GM12864 (cell line): ENCODE data around the gene C17orf100.

ENCODE experiments used
- DNase-seq: peaks from one replicate; pipeline ENCODE4 v3.0.0-alpha.2; 2011; ENCODE audit warnings: low read depth
- H3K4me3 ChIP-seq: 2 replicates; pipeline ENCODE4 v1.5.1; 2011; ENCODE audit warnings: mild to moderate bottlenecking, low read depth, low read length, control low read depth
- CTCF ChIP-seq: IDR thresholded peaks from 2 replicates; pipeline ENCODE4 v1.5.1; 2011; ENCODE audit warnings: low read depth, mild to moderate bottlenecking, moderate library complexity, low read length, control low read depth, inconsistent platforms; ENCODE audit errors: missing control alignments

Gene C17orf100

GRCh38 chr17:6700948-6701307 lies 49.4 kb downstream of the C17orf100 start:
- DNase-seq, result no peak
- no peak for TF ChIP-seq CTCF
- no peak overlapping the region for H3K4me3 ChIP-seq

GRCh38 chr17:6701719-6702118 lies 50.2 kb downstream of the C17orf100 start:
- H3K4me3 ChIP-seq, result no peak overlapping the region
- peak; percentile 44 for TF ChIP-seq CTCF
- no peak for DNase-seq

- TF ChIP-seq CTCF, result no peak
- no peak overlapping the region for H3K4me3 ChIP-seq
- no peak for DNase-seq
Measured at GRCh38 chr17:6702567-6703215, 51.1 kb downstream of the C17orf100 start.
